Renal cortex interstitium (tissue), 15 donors: Measurements from ENCODE around the gene CRCP. TPM values are rescaled to one million over a fixed set of nuclear protein-coding genes. Genes with fewer than 3 reads are reported as not detected.
"Not testable (repeated sequence)": the region's sequence is repeated elsewhere in the genome, so short reads cannot be mapped to it uniquely, and the experiment has no call there.

Experiments
- DNase-seq, 11 donors: peaks; one replicate each; pipeline ENCODE4 v3.0.0-alpha.2; 2013; ENCODE audit warnings: low read depth in 9 of 11, low spot score in 4 of 11; ENCODE audit errors: extremely low read depth in 1 of 11
- long read RNA-seq, 16 experiments: transcript quantifications; one replicate each; lab custom pipeline, GENCODE V29; 2026
- polyA plus RNA-seq, 3 donors: library from polyadenylated mRNA; unstranded; fragments of 120-200 nt; gene quantifications; one replicate each; pipeline ENCODE4 v1.2.1, GENCODE V29; 2013; ENCODE audit not compliant: insufficient read length in 3 of 3

CRCP gene
- polyA plus RNA-seq = 10 to 100 TPM; 28.5 to 32.8 (median 28.9) TPM
- long read RNA-seq, donor 1, transcript CRCP-203 (6 exons, 3,009 nt) = major isoform, 7 of 17 reads
- long read RNA-seq, donor 1, partial matches to known transcripts = 7 of 17 reads
- long read RNA-seq, donor 1, other reads (novel, unspliced or antisense) = 0 of 17 reads
- long read RNA-seq, donor 2, transcript CRCP-203 (6 exons, 3,009 nt) = major isoform, 7 of 10 reads
- long read RNA-seq, donor 2, partial matches to known transcripts = 0 of 10 reads
- long read RNA-seq, donor 2, other reads (novel, unspliced or antisense) = 0 of 10 reads
- long read RNA-seq, donor 3, transcript CRCP-203 (6 exons, 3,009 nt) = major isoform, 18 of 23 reads
- long read RNA-seq, donor 3, partial matches to known transcripts = 0 of 23 reads
- long read RNA-seq, donor 3, other reads (novel, unspliced or antisense) = 0 of 23 reads
- long read RNA-seq, donor 4, transcript CRCP-203 (6 exons, 3,009 nt) = major isoform, 9 of 9 reads
- long read RNA-seq, donor 4, partial matches to known transcripts = 0 of 9 reads
- long read RNA-seq, donor 4, other reads (novel, unspliced or antisense) = 0 of 9 reads
- long read RNA-seq, donor 5 = 0 reads
- long read RNA-seq, donor 6, transcript CRCP-203 (6 exons, 3,009 nt) = major isoform, 13 of 17 reads
- long read RNA-seq, donor 6, partial matches to known transcripts = 0 of 17 reads
- long read RNA-seq, donor 6, other reads (novel, unspliced or antisense) = 0 of 17 reads
- long read RNA-seq, donor 7, transcript CRCP-203 (6 exons, 3,009 nt) = major isoform, 10 of 12 reads
- long read RNA-seq, donor 7, partial matches to known transcripts = 0 of 12 reads
- long read RNA-seq, donor 7, other reads (novel, unspliced or antisense) = 0 of 12 reads
- long read RNA-seq, donor 8 = 0 reads
- long read RNA-seq, donor 9, transcript CRCP-203 (6 exons, 3,009 nt) = major isoform, 15 of 16 reads
- long read RNA-seq, donor 9, partial matches to known transcripts = 0 of 16 reads
- long read RNA-seq, donor 9, other reads (novel, unspliced or antisense) = 0 of 16 reads
- long read RNA-seq, donor 10, transcript CRCP-203 (6 exons, 3,009 nt) = major isoform, 15 of 18 reads
- long read RNA-seq, donor 10, partial matches to known transcripts = 0 of 18 reads
- long read RNA-seq, donor 10, other reads (novel, unspliced or antisense) = 0 of 18 reads
- long read RNA-seq, donor 11, transcript CRCP-203 (6 exons, 3,009 nt) = major isoform, 10 of 12 reads
- long read RNA-seq, donor 11, partial matches to known transcripts = 0 of 12 reads
- long read RNA-seq, donor 11, other reads (novel, unspliced or antisense) = 0 of 12 reads
- long read RNA-seq, donor 12, transcript CRCP-203 (6 exons, 3,009 nt) = major isoform, 6 of 7 reads
- long read RNA-seq, donor 12, partial matches to known transcripts = 0 of 7 reads
- long read RNA-seq, donor 12, other reads (novel, unspliced or antisense) = 0 of 7 reads
- long read RNA-seq, donor 13 = 0 reads
- long read RNA-seq, donor 14, transcript CRCP-203 (6 exons, 3,009 nt) = major isoform, 10 of 14 reads
- long read RNA-seq, donor 14, partial matches to known transcripts = 0 of 14 reads
- long read RNA-seq, donor 14, other reads (novel, unspliced or antisense) = 0 of 14 reads
- long read RNA-seq, donor 15, transcript CRCP-203 (6 exons, 3,009 nt) = major isoform, 7 of 9 reads
- long read RNA-seq, donor 15, partial matches to known transcripts = 0 of 9 reads
- long read RNA-seq, donor 15, other reads (novel, unspliced or antisense) = 0 of 9 reads
- long read RNA-seq, donor 16, transcript CRCP-203 (6 exons, 3,009 nt) = major isoform, 44 of 55 reads
- long read RNA-seq, donor 16, partial matches to known transcripts = 0 of 55 reads
- long read RNA-seq, donor 16, other reads (novel, unspliced or antisense) = 0 of 55 reads

DNA sequence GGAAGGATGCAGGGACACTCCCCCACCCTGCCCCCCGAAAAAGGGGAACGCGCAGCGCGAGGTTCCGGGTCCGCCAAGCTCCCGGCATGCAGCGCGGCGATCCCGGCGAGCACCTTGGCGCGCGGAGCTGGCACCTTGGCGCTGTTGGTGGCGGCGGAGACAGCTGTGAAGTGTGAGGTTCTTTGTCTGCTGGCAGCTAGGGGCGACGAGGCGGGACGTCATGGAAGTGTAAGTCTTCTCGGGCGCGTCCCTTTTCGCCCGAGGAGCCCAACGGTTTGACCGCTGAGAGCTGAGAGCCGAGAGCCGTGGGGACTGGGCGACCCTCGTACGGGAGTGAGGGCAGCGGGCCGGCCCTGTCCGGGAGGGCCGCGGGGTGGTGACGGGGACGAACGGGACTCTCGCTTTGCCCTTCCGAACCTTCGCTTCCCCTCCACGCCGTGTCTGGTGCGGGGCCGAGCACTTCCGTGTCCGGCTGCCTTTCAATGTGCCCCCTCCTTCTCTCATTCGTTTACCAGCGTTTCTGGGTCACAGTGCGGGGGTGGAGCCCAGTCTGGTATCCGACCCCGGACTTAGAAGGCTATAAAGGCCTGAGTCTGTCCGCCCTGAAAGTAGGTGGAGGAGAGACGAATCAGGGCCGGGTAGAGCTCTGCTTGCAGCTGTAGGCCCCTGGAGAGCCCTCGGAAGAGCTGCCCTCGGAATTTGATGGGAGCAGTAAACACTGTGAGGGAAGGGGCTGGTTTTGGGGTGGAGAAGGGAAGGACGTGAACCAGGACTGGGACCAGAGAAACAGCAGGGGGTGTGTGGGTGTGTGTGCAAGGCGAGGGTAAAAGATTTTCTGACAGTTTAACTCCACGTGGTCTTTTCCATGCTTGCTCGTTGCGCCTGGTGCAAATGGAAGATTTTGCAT is at the start of gene CRCP:
CRCP (plus strand) TSS at position 105 of the 907 bp plus-strand sequence; CDS start at position 221, 116 bp downstream.
- peak; percentile 52 to 72 (median 66) for DNase-seq

DNA sequence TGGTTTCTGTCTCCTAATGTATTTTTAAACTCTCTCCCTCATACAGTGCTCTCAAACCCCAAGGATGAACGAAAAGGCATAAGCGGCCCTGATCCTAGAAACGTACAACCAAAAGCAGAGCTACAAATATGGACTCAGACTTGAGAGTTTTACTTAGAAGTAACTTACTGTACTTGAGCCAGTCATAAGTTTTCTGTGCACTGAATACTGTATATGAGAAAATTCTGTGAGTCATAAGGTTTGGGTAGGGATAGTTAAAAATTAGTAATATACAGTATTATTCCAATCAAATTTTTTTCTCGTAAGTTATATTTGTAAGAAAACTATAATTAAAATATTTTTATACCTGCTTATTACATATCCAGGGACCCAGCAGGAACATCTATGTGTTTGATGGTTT is 44.9 kb upstream of the CRCP start:
- DNase-seq = no peak

DNA sequence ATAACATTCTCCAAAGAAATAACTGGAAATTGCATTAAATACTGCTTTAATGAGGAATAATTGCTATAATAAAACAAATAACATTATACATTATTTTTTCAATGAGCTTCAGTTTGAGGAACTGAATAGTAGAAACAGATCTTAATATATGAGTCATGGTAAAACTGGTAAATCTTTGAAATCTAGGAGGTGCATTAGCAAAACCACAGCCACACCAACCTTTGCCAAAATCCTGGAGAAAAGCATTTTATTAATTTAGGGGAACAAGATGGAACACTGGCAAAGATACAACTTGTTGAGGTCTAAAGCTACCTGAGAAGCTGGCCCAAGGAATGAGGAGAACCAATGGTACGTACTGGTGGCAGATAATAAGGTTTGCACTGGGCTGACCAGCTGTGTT is 44.4 kb upstream of the CRCP start:
- DNase-seq = no peak

DNA sequence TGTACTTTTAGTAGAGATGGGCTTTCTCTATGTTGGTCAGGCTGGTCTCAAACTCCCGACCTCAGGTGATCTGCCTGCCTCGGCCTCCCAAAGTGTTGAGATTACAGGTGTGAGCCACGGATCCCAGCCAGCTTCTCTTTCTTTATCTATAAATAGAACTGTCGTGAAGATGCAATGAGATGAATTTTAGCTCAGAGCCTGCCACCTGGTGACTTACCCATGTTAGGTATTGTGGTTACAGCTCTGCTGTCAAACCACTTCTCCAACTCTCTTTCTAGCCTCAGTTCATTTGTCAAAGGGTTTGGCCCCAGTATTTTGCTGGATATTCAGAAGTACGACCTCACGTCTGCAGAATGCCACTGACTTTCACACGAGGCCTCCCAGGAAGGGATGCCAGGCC is 42.4 kb upstream of the CRCP start:
- DNase-seq = not testable (repeated sequence)

DNA sequence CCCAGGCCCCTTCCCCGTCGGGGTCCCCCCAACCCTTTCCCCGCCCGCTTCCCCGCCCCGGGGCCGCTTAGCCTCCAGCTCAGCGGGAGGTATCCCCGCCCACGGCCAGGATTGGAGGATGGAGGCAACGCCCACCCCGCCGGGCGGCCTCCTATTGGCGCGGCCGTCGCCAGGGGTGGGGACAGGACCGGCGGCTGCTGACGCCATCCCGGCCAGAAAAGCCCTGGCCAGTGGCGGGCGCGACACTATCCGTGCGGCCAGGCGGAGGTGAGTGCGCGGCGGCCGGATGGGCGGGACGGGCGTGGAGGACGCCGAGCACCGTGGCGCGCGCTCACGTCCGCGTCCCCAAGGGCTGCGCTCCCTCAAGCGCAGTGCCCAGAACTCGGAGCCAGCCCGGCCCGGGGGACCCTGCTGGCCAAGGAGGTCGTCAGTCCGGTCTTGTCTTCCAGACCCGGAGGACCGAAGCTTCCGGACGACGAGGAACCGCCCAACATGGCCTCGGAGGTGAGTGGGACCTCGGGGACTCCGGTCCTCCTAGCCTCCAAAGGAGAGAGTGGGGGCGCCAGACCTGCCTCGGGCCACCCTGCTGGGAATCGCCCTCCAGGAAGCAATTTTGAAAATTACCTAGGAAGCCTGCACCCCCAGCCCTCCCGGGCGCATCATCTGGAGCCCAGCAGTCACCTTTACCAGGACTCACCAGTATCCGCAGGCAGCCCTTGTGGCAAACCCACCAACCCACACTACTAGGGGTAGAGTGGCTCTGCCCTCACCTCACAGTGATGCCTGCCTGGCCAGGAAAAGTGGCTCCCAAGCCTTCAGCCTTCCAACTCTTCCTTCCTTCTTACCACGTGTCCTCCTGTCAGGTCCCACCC is 38.8 kb upstream of the CRCP start, which contains the start of gene ASL:
ASL (plus strand) TSS at position 230 of the 872 bp plus-strand sequence; CDS start at position 493, 263 bp downstream.
- peak; percentile 66 to 93 (median 88) for DNase-seq

DNA sequence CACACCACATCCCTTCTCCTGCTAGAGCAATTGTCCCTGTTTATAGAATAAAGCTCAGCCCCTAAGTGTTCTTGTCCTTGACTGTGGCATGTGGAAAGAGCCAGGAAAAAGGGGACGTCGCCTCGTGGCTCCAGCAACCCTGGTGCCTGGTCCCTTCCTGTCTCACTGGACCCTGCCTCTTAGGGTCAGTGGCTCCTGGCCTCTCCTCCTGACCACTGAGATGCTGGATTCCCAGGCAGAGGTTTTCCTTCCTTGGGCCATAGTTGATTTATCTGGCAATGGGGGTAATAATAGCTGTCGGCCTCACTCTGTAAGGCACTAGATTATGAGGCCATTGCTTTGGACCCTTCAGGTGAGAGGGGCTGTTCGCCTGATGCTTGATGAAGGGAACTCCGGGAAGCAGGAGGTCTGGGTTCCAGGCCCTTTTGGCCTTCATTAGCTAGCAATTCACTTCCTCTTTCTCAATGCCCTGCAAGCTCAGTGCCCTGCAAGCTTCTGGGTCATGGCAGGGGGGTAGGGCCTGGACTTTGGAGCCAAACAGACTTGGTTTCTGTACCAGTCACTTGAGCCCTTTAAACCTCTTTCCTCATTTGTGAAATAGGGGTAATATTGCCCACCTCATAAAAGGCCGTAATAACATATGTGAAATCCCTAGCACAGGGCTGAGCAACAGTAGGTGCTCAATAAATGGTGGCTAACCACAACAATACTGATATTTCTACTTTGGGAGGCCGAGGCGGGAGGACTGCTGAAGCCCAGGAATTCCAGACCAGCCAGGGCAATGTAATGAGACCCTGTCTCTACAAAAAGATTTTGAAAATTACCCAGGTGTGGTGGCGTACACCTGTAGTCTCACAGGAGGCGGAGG is 38.0 kb upstream of the CRCP start:
- DNase-seq = no peak

DNA sequence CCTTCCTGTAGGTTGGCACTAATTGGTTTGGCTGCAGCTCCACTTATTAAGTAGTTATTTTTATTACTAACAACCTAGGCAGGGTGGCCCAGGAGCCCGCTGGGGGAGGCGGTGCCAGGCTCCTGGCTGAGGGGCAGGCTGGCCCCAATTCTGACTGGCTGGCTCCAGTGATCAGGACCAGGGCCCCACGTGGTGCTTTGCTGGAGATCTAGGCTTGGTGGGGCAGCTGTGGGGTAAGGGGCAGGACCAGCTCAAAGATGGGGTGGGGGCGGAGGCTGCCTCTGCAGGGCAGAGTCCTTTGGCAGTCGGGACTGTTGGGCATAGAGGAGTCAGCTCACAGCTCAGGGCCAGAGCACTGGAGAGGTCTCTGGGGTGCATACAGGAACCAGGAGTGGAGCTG is 36.6 kb upstream of the CRCP start:
- DNase-seq = no peak

DNA sequence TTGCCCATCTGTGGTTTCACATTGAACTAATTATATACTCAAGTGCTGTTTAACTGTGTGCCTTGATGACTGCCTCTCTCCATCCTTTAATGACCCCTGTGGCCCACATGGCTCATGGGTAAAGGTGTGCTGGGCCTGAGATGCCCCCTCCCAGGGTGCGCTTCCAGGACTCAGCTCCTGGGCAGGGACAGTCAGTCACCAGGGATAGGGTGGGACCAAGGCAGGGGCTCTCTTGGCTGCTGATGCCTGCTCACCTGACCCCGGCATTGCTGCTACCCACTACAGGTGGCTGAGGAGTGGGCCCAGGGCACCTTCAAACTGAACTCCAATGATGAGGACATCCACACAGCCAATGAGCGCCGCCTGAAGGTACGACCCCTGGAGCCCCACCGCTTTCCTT is 32.6 kb upstream of the CRCP start:
- no peak for DNase-seq

DNA sequence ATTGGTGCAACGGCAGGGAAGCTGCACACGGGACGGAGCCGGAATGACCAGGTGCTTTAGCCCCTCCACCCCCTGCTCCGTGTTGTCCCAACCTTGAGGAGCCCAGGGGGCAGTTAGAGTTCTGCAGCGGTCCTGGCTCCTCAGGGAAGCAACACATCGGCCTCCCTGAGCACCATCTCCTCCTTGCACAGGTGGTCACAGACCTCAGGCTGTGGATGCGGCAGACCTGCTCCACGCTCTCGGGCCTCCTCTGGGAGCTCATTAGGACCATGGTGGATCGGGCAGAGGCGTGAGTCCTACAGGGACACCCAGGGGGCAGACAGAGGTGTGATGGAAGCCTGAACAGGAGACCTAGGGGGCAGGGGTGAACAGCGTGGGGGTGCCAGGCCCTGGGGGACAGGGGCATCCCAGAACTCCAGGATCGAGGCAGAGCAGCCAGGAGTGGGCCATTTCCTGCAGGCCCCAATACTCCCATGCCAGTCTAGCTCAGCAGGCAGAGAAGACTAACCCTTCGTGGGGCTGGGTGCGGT is 31.7 kb upstream of the CRCP start:
- no peak for DNase-seq

DNA sequence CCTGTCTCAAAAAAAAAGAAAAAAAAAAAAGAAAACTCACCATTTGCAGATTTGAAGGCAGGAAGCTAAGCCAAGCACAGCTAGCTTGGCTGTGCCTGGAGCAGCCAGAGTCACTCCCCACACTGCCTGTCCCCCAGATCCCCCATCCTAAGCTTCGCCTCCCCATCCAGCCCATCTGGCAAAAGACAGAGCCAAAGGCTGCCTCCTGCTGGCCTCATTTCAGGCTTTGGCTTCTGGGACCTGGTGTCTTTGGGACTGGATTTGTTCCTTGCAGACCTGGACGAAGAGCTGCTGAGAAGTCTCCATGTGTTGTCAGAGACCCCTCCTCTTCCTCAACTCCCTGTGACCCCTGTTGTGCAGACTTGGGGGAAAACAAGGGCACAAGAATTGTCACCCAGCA is 31.0 kb upstream of the CRCP start:
- no peak for DNase-seq

DNA sequence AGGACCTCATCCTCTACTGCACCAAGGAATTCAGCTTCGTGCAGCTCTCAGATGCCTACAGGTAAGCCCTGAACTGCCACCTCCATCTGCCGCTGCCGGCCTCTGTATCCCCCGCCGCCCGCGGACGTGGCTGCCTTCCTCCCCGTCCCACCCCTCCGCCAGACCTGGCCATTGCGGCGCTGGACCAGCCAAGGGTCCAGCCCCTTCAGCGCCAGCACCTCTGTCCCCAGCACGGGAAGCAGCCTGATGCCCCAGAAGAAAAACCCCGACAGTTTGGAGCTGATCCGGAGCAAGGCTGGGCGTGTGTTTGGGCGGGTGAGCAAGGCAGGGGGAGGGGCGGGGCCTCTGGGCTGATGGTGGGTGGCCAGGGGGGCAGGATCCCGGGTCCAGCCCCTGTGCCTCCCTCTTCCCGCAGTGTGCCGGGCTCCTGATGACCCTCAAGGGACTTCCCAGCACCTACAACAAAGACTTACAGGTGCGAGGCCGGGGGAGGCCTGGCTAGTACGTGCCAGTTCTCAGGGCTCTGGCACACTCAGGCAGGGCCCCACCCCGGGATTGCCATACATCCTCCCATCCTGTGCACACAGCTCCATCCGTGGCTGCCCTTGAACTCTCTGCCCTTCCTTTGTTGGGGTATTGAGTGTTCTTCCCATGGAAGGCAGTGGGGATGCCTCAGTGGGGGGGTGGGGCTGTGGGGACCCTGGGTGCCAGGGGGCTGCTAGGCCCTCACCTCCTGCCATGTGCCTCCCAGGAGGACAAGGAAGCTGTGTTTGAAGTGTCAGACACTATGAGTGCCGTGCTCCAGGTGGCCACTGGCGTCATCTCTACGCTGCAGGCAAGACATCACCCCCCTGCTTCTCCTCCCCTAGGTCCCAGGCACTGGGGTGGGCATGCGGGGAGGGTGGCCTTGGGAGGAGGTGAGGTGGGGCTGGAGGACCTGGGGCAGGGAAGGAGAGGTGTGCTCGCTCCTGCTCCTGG is 25.5 kb upstream of the CRCP start:
- DNase-seq = no peak

DNA sequence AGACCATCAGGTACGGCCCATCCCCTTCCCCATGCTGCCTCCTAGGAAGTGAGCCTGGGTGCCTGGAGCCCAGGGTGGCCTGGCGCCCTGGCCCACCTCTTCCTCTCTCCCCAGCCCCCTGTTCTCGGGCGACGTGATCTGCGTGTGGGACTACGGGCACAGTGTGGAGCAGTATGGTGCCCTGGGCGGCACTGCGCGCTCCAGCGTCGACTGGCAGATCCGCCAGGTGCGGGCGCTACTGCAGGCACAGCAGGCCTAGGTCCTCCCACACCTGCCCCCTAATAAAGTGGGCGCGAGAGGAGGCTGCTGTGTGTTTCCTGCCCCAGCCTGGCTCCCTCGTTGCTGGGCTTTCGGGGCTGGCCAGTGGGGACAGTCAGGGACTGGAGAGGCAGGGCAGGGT is 22.0 kb upstream of the CRCP start:
- no peak for DNase-seq

DNA sequence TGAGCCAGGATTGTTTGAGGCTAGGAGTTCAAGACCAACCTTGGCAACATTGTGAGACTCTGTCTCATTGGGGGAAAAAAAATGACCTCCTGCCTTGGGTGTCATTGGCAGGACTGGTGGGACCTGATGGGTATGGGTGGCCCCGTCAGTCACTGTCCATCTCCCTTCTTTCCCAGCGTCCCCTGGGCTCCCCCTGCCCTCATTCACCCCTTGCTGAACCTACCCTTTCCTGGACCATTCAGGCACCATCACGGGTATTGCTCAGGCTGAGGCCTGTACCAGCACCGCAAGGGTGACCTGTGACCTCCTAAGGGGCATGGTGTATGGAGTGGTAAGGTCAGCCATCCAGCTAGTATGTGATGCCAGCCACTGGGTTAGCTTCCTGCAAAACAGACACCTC is 19.6 kb upstream of the CRCP start:
- DNase-seq = no peak

DNA sequence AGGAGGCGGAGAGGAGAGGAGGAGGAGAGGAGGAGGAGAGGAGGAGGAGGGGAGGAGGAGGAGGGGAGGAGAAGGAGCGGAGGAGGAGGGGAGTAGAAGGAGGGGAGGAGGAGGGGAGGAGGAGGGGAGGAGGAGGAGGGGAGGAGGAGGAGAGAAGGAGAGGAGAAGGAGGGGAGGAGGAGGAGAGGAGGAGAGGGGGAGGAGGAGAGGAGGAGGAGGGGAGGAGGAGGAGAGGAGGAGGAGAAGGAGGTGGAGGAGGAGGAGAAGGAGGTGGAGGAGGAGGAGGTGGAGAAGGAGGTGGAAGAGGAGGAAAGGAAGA is 15.5 kb upstream of the CRCP start:
- DNase-seq = no peak
